Fibroblast of skin of right quadriceps (primary cell): ENCODE results near the gene ABCA3.
"Not testable (repeated sequence)": the region's sequence is repeated elsewhere in the genome, so short reads cannot be mapped to it uniquely, and the experiment has no call there.

Experiments used
- DNase-seq: peaks from one replicate; pipeline ENCODE4 v3.0.0-alpha.2; 2013

ABCA3 gene

GRCh38 chr16:2277466-2278271 lies 62.9 kb downstream of the ABCA3 start:
- no peak for DNase-seq

DNA sequence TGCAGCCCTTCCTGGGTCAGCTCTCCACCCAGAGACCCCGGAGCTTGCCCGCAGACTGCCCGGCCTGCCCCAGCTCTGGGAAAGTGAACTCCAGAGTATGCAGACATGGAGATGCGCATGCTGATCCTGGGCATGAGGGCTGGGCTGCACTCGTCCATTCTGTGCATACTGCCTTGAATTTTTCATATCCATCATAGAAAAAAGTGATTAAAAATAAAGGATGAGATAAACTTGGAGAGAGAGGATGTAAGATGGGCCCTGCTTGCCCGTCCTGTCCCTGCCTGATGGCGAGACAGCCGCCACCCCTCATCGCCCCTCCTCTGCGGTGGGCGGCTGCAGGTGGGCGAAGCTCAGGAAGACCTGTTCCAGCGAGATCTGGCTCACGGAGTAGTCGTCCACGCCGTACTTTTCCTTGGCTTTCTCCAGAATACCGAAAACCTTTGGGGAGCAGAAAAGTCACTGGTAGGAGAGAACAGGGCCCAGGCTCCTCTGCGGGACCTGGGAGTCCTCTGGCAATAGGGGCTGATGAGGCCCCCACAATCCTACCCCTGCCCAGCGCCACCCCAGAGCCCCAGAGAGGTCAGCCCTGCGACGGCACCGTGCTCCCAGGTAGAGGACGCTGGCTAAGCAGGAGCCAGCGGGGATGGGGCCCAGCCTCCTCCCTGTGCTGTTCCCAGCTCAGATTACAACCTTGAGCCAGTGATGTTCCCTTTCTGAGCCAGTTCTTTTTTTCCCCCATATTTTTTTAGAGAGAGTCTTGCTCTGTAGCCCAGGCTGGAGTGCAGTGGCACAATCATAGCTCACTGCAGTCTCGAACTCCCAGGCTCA lies 63.9 kb downstream of the ABCA3 start:
- DNase-seq = no peak

- DNase-seq = no peak
Observed at GRCh38 chr16:2275476-2276367, 64.8 kb downstream of the ABCA3 start.

DNA sequence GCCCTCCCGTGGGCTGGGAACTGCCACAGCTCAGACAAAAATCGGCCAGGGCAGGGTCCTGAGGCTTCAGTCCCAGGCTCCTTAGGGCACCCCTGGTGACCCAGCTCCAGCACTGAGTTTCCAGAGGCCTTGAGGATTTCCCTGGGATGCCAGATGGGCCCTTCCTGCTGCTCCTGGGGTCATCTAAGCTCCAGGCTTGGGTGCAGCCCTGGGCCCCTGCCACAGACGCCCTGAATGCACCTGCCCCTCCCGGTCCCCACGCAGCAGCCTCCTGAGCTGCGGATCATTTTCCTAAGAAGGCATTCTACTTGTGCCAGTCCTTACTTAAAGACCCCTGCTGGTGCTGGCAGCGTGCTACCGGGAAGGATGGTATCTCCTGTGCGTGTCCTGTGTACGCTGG lies 66.6 kb downstream of the ABCA3 start:
- DNase-seq = no peak

DNA sequence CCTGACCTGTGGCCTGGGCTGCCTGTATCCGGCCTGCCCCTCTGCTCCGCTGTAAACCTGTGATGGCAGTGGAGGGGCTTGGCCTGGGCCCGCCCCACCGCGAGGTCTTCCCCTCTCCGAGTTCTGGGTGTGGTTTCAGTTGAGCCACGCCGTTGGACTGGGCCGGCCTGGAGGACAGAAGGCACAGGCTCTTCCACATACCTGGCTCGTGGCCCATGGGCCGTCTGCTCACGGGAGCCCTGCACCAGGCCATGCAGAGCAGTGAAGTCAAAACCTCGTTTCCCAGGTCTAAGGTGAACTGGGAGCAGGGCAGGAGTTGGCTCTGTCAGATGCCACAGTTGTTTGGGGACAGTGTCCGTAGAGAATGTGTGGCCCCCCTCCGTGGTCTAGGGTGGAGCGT lies 67.0 kb downstream of the ABCA3 start:
- no peak for DNase-seq

DNA sequence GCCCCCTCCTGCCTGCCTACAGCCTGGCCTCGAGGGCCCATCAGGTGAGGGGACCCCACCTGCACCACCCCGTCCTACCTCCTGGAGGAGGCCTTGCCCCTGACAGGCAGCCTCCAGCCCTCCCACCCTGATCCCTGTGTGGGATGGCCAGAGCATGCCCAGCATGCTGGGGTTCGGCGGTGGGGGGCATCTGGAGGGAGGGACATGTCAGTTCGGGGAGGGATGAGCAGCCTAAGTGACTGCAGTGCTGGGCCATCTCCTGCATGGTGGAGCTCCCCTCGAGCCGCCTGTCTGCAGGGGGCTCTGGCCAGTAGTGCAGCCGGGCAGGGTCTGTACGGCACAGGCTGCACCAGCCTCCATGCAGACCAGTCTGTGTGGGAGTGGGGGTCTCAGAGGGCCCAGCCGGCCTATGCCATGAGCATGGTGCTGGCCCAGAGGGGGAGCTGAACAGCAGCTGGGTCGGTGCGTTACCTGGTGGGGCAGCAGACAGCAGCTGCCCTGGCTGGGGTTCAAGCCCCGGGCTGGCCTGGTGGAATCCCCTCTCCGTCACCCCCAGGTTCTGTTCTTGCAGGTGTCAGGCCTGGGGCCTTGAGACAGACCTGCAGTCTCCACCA lies 68.6 kb downstream of the ABCA3 start:
- DNase-seq = no peak

DNA sequence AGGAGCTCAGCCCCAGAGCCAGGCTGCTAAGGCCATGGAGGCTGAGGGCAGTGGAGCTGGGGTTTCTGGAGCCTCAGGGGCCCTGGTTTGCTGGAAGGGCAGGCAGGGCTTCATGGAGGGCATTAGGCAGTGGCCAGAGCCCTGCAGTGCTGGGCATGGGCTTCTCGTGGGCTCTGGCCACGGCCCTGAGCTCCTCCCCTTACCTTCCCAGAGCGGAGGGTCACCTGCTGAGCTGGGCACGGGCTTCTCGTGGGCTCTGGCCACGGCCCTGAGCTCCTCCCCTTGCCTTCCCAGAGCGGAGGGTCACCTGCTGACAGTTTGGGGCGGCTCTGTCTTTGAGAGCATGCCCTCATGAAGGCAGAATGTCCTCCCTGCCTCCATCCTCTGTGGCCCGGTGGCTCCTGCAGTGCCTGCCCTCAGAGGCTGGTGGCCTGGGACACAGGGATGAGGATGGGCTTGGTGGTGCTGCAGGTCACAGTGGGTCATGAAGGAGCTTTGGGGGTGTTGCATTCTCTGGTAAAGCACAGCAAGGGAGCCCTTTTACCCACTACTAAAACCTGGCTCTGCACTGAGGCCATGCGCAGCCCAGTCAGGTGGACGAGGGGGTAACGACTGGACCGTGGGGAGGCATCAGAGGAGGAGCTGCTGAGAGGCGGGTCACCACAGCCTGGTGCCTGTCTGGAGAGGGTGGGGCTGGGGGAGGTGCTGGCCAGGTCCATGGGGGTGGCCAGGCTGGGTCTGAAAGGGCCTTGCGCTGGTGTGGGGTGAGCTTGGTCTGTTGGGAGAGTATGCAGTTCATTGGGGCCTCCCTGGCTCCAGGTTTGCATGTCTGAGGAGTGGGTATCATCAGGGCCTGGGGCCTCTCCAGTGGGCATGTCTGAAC lies 69.7 kb downstream of the ABCA3 start:
- DNase-seq = no peak

GRCh38 chr16:2270070-2270462 lies 70.5 kb downstream of the ABCA3 start:
- DNase-seq = no peak

GRCh38 chr16:2267913-2268666 lies 72.4 kb downstream of the ABCA3 start, which contains the start of gene RNPS1:
Gene RNPS1 (minus strand): TSS chr16:2268126. CDS start chr16:2264643, 3,483 bp downstream.
- DNase-seq = peak; percentile 96

- DNase-seq = not testable (repeated sequence)
Observed at GRCh38 chr16:2267505-2267912, 73.0 kb downstream of the ABCA3 start.

GRCh38 chr16:2266887-2267286 lies 73.6 kb downstream of the ABCA3 start:
- DNase-seq = not testable (repeated sequence)

DNA sequence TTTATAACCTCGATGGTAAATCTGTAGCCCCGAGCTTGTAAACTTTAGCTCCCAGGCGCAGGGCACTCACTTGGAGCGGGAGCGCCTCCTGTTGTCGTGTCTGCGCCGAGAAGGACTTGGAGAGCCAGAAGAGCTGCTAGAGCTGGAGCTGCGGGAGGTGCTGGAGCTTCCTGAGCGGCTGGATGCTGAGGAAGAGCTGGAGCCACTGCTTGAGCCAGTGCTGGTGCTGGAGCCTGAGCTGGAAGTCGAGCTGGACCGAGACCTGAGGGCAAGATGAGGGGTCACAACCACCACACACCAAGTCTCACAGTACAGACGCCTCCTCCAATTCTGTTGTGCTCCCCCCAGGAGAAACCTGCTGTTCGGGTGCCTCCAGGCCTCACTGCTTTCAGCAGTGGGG lies 77.5 kb downstream of the ABCA3 start:
- DNase-seq = not testable (repeated sequence)

DNA sequence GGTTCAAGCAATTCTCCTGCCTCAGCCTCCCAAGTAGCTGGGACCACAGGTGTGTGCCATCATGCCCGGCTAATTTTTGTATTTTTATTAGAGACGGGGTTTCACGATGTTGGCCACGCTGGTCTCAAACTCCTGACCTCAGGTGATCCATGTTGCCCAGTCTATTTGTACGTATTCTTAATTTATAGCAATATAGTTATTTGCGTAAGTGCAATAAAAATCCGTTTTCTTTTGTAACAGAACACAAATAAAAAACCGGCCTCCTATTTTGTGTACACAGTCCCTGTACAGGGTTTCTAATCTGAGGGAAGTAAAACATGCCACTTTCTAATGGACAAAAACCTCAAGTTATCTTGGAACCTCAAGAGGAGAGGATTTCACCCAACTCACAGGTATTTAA lies 80.3 kb downstream of the ABCA3 start:
- DNase-seq = no peak

DNA sequence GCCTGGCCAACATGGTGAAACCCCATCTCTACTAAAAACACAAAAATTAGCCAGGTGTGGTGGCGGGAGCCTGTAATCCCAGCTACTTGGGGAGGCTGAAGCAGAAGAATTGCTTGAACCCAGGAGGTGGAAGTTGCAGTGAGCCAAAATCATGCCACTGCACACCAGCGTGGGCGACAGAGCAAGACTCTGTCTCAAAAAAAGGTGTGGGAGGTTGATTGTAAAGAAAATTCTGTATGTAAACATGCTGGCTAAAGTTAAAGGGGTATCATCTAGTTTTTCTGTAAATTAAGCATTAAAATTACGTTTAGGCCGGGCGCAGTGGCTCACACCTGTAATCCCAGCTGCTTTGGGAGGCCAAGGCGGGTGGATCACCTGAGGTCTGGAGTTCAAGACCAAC lies 82.0 kb downstream of the ABCA3 start:
- DNase-seq = not testable (repeated sequence)

GRCh38 chr16:2257726-2258125 lies 82.8 kb downstream of the ABCA3 start:
- DNase-seq = no peak

- no peak for DNase-seq
Observed at GRCh38 chr16:2256531-2257140, 83.9 kb downstream of the ABCA3 start.

- DNase-seq = no peak
Observed at GRCh38 chr16:2253293-2253692, 87.2 kb downstream of the ABCA3 start.

GRCh38 chr16:2252806-2253148 lies 87.8 kb downstream of the ABCA3 start:
- DNase-seq = no peak

GRCh38 chr16:2251296-2252111 lies 89.0 kb downstream of the ABCA3 start, which contains the start of gene ECI1:
Gene ECI1 (minus strand): TSS chr16:2251587. CDS start chr16:2251566, 21 bp downstream.
- DNase-seq = peak; percentile 88
